Measurements from ENCODE around the gene PSPH. TPM values are rescaled to one million over a fixed set of nuclear protein-coding genes. Genes with fewer than 3 reads are reported as not detected.
A peak's percentile ranks its signal among the peaks of the same experiment; 100 is the strongest.
"Not testable (repeated sequence)": the region's sequence is repeated elsewhere in the genome, so short reads cannot be mapped to it uniquely, and the experiment has no call there.

PSPH gene
- polyA plus RNA-seq, 4 donors = 2.7 to 88.4 (median 16.6) TPM

DNA sequence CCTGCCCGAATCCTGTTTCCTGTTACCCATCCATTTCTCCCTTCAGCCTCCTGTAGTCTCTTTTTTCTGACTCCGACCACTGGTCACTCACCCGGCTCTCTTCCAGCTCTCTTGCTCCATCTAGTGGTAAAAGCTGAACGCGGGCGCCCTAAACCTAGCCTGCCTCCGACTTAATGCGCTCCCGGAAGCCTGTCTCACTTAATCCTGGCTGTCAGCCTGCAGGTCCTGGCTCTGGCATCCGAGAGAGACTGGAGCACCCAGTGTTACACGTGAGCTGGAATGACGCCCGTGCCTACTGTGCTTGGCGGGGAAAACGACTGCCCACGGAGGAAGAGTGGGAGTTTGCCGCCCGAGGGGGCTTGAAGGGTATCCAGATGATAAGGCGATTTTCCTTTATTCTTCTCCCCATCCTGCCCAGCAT, 23.1 kb upstream of the PSPH start:
- WGBS, 3 donors = 19 to 24% (median 21%) methylated on average over 19 of the region's 19 CpGs
- Histone ChIP-seq H3K4me1 (ENCODE audit: control insufficient read depth in 3 of 3, insufficient read depth in 2 of 3, low read depth in 1 of 3, low read length in 2 of 3) (peaks cover 0 to 3% (median 0%) of the 10 kb centered on the region in 3 donors), H3K27me3 (ENCODE audit: control insufficient read depth in 3 of 3, insufficient read depth in 3 of 3, low read length in 3 of 3) (no peaks in the 10 kb centered on the region), H3K27ac (ENCODE audit: low read depth in 1 of 3, low read length in 2 of 3) (no peak overlapping the region), H3K36me3 (ENCODE audit: control insufficient read depth in 3 of 3, insufficient read depth in 2 of 3, low read depth in 1 of 3, low read length in 3 of 3) (peaks cover 0 to 69% (median 2%) of the 10 kb centered on the region in 3 donors), H3K4me3 (ENCODE audit: low read depth in 1 of 3, low read length in 3 of 3) (no peak overlapping the region), H3K9me3 (ENCODE audit: control insufficient read depth in 2 of 2, insufficient read depth in 1 of 2, low read depth in 1 of 2, low read length in 1 of 2) (no peaks in the 10 kb centered on the region)
- no peak for FAIRE-seq
- peak; percentile 90 to 92 for DNase-seq

DNA sequence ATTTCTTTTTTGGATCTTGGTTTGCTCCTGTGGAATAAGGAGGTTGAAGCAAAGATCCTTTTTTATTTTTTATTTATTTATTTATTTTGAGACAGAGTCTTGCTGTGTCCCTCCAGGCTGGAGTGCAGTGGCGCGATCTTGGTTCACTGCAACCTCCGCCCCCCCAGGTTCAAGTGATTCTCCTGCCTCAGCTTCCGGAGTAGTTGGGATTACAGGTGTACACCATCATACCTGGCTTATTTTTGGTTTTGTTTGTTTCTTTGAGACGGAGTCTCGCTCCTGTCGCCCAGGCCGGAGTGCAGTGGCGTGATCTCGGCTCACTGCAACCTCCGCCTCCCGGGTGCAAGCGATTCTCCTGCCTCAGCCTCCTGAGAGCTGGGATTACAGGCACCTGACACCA, 15.1 kb upstream of the PSPH start:
- H3K9me3 ChIP-seq (ENCODE audit: control insufficient read depth in 2 of 2, insufficient read depth in 1 of 2, low read depth in 1 of 2, low read length in 1 of 2); H3K27me3 ChIP-seq (ENCODE audit: control insufficient read depth in 3 of 3, insufficient read depth in 3 of 3, low read length in 3 of 3); H3K27ac ChIP-seq (ENCODE audit: low read depth in 1 of 3, low read length in 2 of 3); DNase-seq; H3K4me3 ChIP-seq (ENCODE audit: low read depth in 1 of 3, low read length in 3 of 3); FAIRE-seq: not testable (repeated sequence)
- H3K36me3 ChIP-seq (ENCODE audit: control insufficient read depth in 3 of 3, insufficient read depth in 2 of 3, low read depth in 1 of 3, low read length in 3 of 3) = peaks cover 0 to 34% (median 5%) of the 10 kb centered on the region in 3 donors
- peaks cover 2 to 11% (median 4%) of the 10 kb centered on the region in 3 donors for H3K4me1 ChIP-seq (ENCODE audit: control insufficient read depth in 3 of 3, insufficient read depth in 2 of 3, low read depth in 1 of 3, low read length in 2 of 3)
- 92 to 99% (median 95%) methylated on average over 13 of the region's 13 CpGs for whole genome bisulfite sequencing, 3 donors

DNA sequence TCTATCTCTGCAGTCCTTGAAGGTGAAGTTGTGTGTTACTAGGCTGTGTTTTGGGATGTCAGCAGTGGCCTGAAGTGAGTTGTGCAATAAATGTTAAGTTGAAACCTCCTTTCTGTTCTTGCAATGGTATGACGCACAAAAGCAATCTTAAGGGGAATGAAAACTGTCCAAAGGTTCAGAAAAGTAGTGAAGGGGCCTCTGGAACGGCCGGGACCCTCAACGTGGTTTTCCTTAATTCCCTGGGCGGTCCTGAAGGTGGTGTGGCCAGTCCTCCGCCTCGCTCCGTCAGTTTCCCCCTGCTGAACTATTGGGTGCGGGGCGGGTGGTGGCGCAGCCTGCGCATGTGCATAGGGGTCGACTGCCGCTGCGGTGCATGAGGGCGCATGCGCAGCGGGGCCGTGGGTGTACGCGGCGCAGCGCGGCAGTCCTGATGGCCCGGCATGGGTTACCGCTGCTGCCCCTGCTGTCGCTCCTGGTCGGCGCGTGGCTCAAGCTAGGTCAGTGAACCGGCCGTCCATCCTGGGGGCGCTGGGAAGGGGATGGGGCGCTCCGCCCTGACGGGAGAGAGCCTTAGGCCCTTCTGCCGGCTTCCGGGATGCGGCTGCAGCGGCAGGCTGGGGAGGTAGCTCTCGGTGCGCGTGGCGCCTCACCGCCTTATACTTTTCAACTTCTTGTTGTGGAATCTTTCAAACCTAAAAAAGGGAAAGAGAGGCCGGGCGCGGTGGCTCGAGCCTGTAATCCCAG, 12.8 kb upstream of the PSPH start, which contains the start of gene SUMF2:
Gene SUMF2 (plus strand): TSS at position 405 of the 744 bp plus-strand sequence. CDS start 26 bp downstream, at position 431.
- Histone ChIP-seq H3K9me3 (ENCODE audit: control insufficient read depth in 2 of 2, insufficient read depth in 1 of 2, low read depth in 1 of 2, low read length in 1 of 2) (no peaks in the 10 kb centered on the region), H3K4me1 (ENCODE audit: control insufficient read depth in 3 of 3, insufficient read depth in 2 of 3, low read depth in 1 of 3, low read length in 2 of 3) (peaks cover 2 to 29% (median 4%) of the 10 kb centered on the region in 3 donors), H3K36me3 (ENCODE audit: control insufficient read depth in 3 of 3, insufficient read depth in 2 of 3, low read depth in 1 of 3, low read length in 3 of 3) (peaks cover 2 to 27% (median 9%) of the 10 kb centered on the region in 3 donors), H3K27me3 (ENCODE audit: control insufficient read depth in 3 of 3, insufficient read depth in 3 of 3, low read length in 3 of 3) (no peaks in the 10 kb centered on the region), H3K27ac (ENCODE audit: low read depth in 1 of 3, low read length in 2 of 3) (peak within 1 kb of the TSS; percentile 91 to 95 (median 94)), H3K4me3 (ENCODE audit: low read depth in 1 of 3, low read length in 3 of 3) (peak within 1 kb of the TSS; percentile 69 to 82 (median 71))
- peak; percentile 91 to 96 for DNase-seq
- 0 to 1% (median 0%) methylated on average over 34 to 49 of the region's 49 CpGs for WGBS, 3 donors
- FAIRE-seq = no peak

DNA sequence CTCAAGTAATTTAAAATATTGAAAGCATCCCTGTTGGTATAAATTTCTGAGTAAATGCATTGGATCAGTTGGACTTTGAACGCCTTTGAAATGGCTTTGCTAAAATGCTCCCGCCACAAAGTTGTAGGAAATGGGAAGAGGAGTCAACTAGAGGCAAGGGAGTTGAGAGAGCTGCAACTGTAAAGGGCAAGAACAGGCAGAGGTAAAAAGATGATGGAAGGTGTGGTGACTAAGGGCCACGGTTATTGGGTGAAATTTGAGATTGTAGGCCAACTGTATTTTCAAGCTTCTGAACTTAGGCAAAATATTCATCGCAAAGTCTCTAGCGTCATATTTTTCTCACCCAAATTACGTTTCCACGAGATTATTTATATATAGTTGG, 12.2 kb upstream of the PSPH start:
- H3K4me1 ChIP-seq (ENCODE audit: control insufficient read depth in 3 of 3, insufficient read depth in 2 of 3, low read depth in 1 of 3, low read length in 2 of 3) = peaks cover 2 to 29% (median 4%) of the 10 kb centered on the region in 3 donors
- FAIRE-seq = no peak
- no peaks in the 10 kb centered on the region for H3K27me3 ChIP-seq (ENCODE audit: control insufficient read depth in 3 of 3, insufficient read depth in 3 of 3, low read length in 3 of 3)
- H3K36me3 ChIP-seq (ENCODE audit: control insufficient read depth in 3 of 3, insufficient read depth in 2 of 3, low read depth in 1 of 3, low read length in 3 of 3) = peaks cover 2 to 24% (median 9%) of the 10 kb centered on the region in 3 donors
- peak overlapping the region; percentile 91 to 95 (median 94) for H3K27ac ChIP-seq (ENCODE audit: low read depth in 1 of 3, low read length in 2 of 3)
- DNase-seq = no peak
- peak overlapping the region in 2 of 3 donors; percentile 71 to 82 for H3K4me3 ChIP-seq (ENCODE audit: low read depth in 1 of 3, low read length in 3 of 3)
- WGBS, 3 donors = 60 to 68% (median 67%) methylated on average over 7 of the region's 7 CpGs
- no peaks in the 10 kb centered on the region for H3K9me3 ChIP-seq (ENCODE audit: control insufficient read depth in 2 of 2, insufficient read depth in 1 of 2, low read depth in 1 of 2, low read length in 1 of 2)

DNA sequence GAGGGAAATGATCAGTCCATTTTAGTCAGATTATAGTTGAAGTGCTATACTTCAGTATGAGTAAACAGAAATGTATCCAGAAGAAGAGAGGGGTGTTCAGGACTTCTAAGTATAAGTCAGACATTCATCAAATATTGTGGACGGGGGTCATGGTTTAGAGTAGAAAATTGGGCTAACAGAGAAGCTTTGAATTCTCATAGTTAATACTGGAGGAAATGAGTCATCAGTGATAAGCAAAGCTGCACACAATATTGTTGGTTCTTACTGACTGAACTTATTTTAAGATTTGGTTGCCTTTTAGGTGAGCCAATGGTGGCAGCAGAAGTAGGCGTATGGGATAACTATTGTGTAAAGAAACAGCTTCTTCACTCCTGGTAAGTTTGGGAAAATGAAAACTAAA, 11.1 kb upstream of the PSPH start:
- WGBS, 3 donors = 62 to 73% (median 67%) methylated on average over 2 of the region's 2 CpGs
- no peaks in the 10 kb centered on the region for H3K27me3 ChIP-seq (ENCODE audit: control insufficient read depth in 3 of 3, insufficient read depth in 3 of 3, low read length in 3 of 3)
- H3K4me1 ChIP-seq (ENCODE audit: control insufficient read depth in 3 of 3, insufficient read depth in 2 of 3, low read depth in 1 of 3, low read length in 2 of 3) = peaks cover 2 to 29% (median 4%) of the 10 kb centered on the region in 3 donors
- H3K27ac ChIP-seq (ENCODE audit: low read depth in 1 of 3, low read length in 2 of 3) = peak overlapping the region in 2 of 3 donors; percentile 34 to 95
- no peak overlapping the region for H3K4me3 ChIP-seq (ENCODE audit: low read depth in 1 of 3, low read length in 3 of 3)
- FAIRE-seq (no peak), DNase-seq (no peak)
- H3K9me3 ChIP-seq (ENCODE audit: control insufficient read depth in 2 of 2, insufficient read depth in 1 of 2, low read depth in 1 of 2, low read length in 1 of 2) = no peaks in the 10 kb centered on the region
- H3K36me3 ChIP-seq (ENCODE audit: control insufficient read depth in 3 of 3, insufficient read depth in 2 of 3, low read depth in 1 of 3, low read length in 3 of 3) = peaks cover 6 to 24% (median 13%) of the 10 kb centered on the region in 3 donors

DNA sequence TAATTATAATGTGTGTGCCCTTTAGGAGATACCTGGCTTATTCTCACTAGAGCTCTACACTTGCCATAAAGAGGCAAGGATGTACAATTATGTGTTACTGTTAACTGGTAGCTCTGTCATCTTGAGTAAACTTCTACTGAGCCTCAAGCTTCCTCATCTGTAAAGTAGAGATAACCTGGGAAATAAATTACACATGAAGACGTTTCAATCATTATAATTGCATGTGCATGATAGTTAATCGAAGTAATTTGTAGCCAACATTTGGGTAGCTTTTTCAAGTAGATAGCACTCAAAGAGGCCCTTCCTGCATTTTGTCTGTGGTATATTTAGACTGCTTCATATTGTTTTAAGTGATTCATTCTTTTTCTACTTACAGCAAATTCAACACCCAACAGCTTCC, 2.7 kb upstream of the PSPH start:
- Histone ChIP-seq H3K27ac (ENCODE audit: low read depth in 1 of 3, low read length in 2 of 3) (no peak overlapping the region), H3K36me3 (ENCODE audit: control insufficient read depth in 3 of 3, insufficient read depth in 2 of 3, low read depth in 1 of 3, low read length in 3 of 3) (peaks cover 8 to 30% (median 10%) of the 10 kb centered on the region in 3 donors)
- 58 to 76% (median 59%) methylated on average over 2 of the region's 2 CpGs for WGBS, 3 donors

DNA sequence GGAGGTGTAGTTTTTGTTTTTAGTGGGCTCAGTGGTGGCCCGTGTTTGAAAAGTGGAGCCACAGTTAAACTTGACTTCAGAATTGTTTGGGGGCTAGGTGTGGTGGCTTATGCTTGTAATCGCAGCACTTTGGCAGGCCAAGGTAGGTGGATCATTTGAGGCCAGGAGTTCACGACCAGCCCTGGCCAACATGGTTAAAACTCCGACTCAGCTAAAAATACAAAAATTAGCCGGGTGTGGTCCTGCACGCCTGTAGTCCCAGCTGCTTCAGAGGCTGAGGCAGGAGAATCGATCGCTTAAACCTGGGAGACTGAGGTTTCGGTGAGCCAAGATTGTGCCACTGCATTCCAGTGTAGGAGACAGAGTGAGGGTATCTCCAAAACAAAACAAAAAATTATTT, 2.1 kb upstream of the PSPH start:
- no peaks in the 10 kb centered on the region for H3K9me3 ChIP-seq (ENCODE audit: control insufficient read depth in 2 of 2, insufficient read depth in 1 of 2, low read depth in 1 of 2, low read length in 1 of 2)
- H3K27me3 ChIP-seq (ENCODE audit: control insufficient read depth in 3 of 3, insufficient read depth in 3 of 3, low read length in 3 of 3) = no peaks in the 10 kb centered on the region
- FAIRE-seq (no peak), DNase-seq (no peak)
- H3K36me3 ChIP-seq (ENCODE audit: control insufficient read depth in 3 of 3, insufficient read depth in 2 of 3, low read depth in 1 of 3, low read length in 3 of 3) = peaks cover 8 to 28% (median 10%) of the 10 kb centered on the region in 3 donors
- H3K4me1 ChIP-seq (ENCODE audit: control insufficient read depth in 3 of 3, insufficient read depth in 2 of 3, low read depth in 1 of 3, low read length in 2 of 3) = peaks cover 0 to 21% (median 3%) of the 10 kb centered on the region in 3 donors
- peak overlapping the region in 1 of 3 donors; percentile 90 for H3K4me3 ChIP-seq (ENCODE audit: low read depth in 1 of 3, low read length in 3 of 3)
- WGBS, 3 donors = 70 to 80% (median 72%) methylated on average over 9 of the region's 9 CpGs
- H3K27ac ChIP-seq (ENCODE audit: low read depth in 1 of 3, low read length in 2 of 3) = peak overlapping the region in 1 of 3 donors; percentile 96

More for the DNA sequence above, 2.7 kb upstream of the PSPH start:
- FAIRE-seq (no peak), DNase-seq (no peak)
- no peaks in the 10 kb centered on the region for H3K27me3 ChIP-seq (ENCODE audit: control insufficient read depth in 3 of 3, insufficient read depth in 3 of 3, low read length in 3 of 3)
- peaks cover 0 to 21% (median 3%) of the 10 kb centered on the region in 3 donors for H3K4me1 ChIP-seq (ENCODE audit: control insufficient read depth in 3 of 3, insufficient read depth in 2 of 3, low read depth in 1 of 3, low read length in 2 of 3)
- H3K9me3 ChIP-seq (ENCODE audit: control insufficient read depth in 2 of 2, insufficient read depth in 1 of 2, low read depth in 1 of 2, low read length in 1 of 2) = no peaks in the 10 kb centered on the region
- no peak overlapping the region for H3K4me3 ChIP-seq (ENCODE audit: low read depth in 1 of 3, low read length in 3 of 3)

DNA sequence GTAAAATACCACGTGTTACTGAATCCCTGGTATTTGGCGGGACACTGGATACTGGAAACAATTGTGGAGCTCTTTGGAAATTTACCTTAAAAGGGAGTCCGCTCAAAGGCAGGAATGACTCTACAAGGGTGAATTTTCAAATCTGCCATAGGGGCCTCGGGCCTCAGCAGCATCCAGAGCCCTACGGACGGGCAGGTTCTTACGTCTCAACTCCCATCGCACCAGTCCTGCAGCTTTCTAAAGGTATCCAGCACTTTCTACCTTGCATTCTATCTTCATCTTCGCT, 248 bp downstream of the PSPH start:
- no peak for FAIRE-seq
- Histone ChIP-seq H3K27ac (ENCODE audit: low read depth in 1 of 3, low read length in 2 of 3) (peak overlapping the region; percentile 82 to 99 (median 98)), H3K36me3 (ENCODE audit: control insufficient read depth in 3 of 3, insufficient read depth in 2 of 3, low read depth in 1 of 3, low read length in 3 of 3) (peaks cover 2 to 13% (median 5%) of the 10 kb centered on the region in 3 donors), H3K9me3 (ENCODE audit: control insufficient read depth in 2 of 2, insufficient read depth in 1 of 2, low read depth in 1 of 2, low read length in 1 of 2) (no peaks in the 10 kb centered on the region), H3K4me3 (ENCODE audit: low read depth in 1 of 3, low read length in 3 of 3) (peak overlapping the region; percentile 80 to 95 (median 95)), H3K27me3 (ENCODE audit: control insufficient read depth in 3 of 3, insufficient read depth in 3 of 3, low read length in 3 of 3) (no peaks in the 10 kb centered on the region), H3K4me1 (ENCODE audit: control insufficient read depth in 3 of 3, insufficient read depth in 2 of 3, low read depth in 1 of 3, low read length in 2 of 3) (peaks cover 0 to 33% (median 6%) of the 10 kb centered on the region in 3 donors)
- 0 to 1% (median 0%) methylated on average over 9 of the region's 9 CpGs for WGBS, 3 donors
- no peak for DNase-seq
